ENCODE measurements around the gene AGPAT1.
"Not testable (repeated sequence)": the region's sequence is repeated elsewhere in the genome, so short reads cannot be mapped to it uniquely, and the experiment has no call there.

AGPAT1 gene

DNA sequence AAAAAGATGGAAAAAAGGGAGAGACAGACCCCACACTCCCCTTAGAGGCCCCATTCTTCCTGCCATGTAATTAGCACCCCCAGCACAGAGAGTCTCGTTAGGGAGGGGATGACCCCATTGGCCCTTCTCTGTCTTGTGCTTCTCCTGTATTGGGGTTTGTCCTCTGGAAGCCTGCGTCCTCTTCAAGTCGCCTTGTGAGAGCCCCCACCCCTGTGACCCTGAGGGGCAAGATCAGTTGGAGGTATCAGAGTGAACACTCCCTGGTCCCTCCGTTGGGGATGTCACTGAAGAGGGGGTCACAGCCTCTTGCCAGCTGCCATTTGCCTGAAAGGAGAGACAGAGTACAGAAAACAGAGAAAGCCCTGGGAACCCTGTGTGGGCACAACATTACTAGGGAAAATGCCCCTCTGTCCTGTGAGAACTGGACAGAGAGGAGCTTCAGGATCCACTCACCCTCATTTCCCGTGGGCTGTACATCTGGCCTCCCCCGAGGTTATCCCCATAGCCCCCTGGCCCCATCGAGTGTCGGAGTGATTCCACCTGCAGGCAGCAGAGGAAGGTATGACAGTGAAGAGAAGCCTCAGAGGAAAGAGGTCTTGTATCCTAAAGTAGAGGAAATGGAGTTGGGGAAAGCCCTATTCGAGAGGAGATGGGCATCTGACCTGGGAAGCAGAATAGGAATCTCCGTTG, 10.4 kb upstream of the AGPAT1 start:
- DNase-seq (ENCODE audit: low spot score), result not testable (repeated sequence)

DNA sequence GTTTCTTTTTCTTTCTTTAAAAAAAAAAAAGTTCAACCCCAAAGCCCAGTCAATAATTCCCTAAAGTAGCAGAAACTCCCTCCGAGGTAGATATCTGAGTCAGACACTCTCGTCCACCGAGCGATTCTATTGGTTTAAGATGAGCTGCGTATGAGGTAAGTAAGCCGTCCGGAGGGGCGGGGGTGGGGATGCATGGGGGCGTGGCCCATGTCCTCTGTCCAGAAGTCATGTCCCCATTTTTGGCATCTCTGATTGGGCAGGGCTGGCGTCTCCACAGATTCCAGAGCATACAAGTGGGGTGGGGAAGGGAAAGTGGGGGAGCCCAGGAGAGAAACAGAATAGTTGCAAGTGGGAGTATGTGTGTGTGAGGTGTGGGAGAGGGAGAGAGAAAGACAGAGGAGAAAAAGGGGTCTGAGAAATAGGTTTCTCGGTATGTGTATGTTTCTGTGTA, 9.8 kb upstream of the AGPAT1 start:
- peak; percentile 60 for DNase-seq (ENCODE audit: low spot score)

DNA sequence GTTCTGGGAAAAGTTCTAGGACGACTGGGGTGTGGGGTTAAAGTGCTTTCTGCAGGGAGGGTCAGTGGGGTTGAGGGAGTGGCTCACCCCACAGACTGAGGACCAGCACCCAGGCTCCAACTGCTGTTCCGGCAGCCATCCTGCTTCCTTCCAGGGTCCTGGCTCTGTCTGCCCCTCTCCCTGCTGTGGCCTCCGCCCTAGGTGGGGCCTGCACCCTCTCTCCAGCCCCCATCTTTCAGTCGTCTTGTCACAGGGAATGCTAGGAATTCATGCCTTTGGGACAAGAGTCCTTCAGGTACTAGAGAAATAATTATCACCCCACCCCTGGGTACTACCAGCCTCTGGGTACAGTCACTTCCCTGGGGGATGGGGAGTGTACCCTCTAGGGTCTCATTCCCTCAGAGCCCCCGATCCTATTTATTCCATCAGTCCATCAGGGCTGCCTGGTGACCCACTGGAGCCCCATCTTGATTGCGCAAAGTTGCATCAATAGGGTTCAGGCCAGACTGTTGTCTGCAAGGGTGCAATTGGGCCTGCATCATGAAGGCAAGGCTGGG, 8.3 kb upstream of the AGPAT1 start, which contains the start of gene AGER:
TSS of gene AGER (minus strand) at position 170 of the 557 bp plus-strand sequence. CDS start at position 139, 31 bp downstream.
- no peak for DNase-seq (ENCODE audit: low spot score)

DNA sequence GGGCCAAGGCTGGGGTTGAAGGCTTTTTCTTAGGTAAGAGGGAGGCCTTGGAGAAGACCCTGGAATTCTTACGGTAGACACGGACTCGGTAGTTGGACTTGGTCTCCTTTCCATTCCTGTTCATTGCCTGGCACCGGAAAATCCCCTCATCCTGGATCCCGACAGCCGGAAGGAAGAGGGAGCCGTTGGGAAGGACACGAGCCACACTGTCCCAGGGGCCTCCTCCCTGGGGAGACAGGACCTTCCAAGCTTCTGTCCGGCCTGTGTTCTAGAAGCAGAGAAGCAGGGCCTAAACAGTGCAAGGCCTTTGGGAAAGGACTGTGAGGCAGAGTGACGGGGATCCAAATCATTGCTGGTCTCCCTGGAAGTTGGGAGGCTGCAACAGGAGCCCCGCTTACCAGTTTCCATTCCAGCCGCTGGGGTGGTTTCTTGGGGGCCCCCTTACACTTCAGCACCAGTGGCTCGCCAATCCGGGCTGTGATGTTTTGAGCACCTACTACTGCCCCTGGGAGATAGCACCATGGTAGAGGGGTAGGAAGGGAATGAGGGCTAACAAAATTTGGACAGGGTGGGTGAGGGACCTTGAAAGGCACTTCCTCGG, 7.7 kb upstream of the AGPAT1 start:
- DNase-seq (ENCODE audit: low spot score), result no peak

DNA sequence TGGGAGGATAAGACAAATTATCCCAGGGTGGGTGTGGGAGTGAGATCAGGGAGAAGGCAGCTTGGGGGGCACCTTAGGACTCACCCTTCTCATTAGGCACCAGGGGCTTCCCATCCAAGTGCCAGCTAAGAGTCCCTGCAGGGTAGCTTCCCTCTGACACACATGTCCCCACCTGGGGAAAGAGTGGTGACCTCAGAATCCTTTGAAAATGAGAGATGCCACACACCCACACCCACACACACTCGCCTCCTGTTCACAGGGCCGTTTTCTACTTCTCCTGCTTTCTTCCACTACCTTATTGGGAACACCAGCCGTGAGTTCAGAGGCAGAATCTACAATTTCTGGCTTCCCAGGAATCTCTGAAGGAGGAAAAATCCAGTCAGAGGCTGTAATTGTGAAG, 7.1 kb upstream of the AGPAT1 start:
- DNase-seq (ENCODE audit: low spot score), result no peak

DNA sequence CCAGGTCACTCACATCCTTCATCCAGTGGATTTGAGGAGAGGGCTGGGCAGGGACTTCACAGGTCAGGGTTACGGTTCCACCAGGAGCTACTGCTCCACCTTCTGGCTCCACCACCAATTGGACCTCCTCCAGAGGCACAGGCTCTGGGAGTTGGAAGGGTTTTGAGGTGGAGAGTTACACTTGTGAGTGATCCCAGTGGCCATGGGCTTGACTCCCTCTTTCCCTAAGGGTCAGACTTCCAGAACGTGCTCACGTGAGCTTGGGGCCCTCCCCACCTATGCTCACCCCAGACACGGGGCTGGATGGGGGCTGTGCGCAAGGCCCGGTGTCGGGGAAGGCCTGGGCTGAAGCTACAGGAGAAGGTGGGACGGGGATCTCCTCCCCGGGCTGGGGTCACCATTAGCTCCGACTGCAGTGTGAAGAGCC, 6.7 kb upstream of the AGPAT1 start:
- no peak for DNase-seq (ENCODE audit: low spot score)

DNA sequence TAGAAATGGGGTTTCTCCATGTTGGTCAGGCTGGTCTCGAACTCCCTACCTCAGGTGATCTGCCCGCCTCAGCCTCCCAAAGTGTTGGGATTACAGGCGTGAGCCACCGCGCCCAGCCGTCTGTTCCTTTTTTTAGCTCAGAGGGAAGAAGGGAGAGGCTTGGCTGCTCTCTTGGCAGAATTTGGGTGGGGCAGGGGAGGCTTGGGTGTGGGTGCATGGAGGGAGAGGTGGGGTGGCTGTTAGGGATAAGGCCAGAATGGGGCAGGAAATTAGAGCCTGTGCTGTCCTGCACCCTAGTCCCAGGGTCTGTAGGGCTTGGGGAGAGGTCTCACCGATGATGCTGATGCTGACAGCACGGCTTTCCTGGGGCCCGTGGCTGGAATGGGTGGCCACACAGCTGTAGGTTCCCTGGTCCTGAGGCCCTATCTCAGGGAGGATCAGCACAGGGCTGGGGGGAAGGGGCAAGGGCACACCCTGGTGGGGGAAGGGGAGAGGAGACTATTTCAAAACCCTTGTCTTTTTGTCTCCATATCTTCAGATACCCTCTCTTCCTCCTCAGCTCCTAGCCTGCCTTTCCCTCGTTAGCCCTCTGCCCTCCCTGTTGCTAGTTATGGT, 6.1 kb upstream of the AGPAT1 start:
- no peak for DNase-seq (ENCODE audit: low spot score)

DNA sequence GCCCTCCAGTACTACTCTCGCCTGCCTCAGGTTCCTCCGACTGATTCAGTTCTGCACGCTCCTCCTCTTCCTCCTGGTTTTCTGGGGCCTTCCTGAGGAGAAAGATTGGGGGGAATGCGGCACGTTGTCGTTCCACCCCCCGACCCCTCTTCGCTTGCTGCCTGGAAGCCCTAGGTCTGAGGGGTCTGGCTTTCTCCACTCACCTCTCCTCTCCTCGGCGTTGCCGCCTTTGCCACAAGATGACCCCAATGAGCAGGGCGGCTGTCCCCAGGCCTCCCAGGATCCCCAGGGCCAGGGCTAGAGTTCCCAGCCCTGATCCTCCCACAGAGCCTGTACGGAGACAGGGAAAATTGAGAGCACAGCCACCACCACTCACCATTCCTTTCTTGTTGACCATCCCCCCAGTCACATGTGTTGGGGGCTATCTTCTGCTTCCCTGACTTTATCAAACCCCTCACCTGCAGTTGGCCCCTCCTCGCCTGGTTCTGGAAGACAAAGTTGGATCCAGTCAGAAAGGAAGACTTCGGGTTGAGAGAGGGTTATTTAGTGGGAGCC, 5.3 kb upstream of the AGPAT1 start:
- DNase-seq (ENCODE audit: low spot score), result no peak

DNA sequence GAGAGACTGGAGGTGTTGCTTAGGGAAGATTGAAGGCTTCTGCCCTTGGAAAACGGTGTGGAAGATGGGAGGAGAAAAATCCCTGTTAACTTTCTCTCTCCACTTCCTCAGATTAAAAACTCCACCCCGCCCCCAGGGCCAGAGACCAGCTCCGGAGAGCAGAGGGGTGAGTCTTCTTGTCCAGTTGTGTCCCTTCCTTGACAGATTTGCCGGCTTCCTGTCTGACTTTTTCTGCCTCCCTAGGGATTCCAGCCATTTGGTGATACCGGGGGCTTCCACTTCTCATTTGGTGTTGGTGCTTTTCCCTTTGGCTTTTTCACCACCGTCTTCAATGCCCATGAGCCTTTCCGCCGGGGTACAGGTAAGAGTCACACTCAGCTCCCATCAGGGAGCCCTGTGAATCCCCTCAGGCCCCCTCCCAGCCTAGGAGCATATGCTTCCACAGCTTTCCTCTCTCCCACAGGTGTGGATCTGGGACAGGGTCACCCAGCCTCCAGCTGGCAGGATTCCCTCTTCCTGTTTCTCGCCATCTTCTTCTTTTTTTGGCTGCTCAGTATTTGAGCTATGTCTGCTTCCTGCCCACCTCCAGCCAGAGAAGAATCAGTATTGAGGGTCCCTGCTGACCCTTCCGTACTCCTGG, 4.0 kb upstream of the AGPAT1 start:
- no peak for DNase-seq (ENCODE audit: low spot score)

DNA sequence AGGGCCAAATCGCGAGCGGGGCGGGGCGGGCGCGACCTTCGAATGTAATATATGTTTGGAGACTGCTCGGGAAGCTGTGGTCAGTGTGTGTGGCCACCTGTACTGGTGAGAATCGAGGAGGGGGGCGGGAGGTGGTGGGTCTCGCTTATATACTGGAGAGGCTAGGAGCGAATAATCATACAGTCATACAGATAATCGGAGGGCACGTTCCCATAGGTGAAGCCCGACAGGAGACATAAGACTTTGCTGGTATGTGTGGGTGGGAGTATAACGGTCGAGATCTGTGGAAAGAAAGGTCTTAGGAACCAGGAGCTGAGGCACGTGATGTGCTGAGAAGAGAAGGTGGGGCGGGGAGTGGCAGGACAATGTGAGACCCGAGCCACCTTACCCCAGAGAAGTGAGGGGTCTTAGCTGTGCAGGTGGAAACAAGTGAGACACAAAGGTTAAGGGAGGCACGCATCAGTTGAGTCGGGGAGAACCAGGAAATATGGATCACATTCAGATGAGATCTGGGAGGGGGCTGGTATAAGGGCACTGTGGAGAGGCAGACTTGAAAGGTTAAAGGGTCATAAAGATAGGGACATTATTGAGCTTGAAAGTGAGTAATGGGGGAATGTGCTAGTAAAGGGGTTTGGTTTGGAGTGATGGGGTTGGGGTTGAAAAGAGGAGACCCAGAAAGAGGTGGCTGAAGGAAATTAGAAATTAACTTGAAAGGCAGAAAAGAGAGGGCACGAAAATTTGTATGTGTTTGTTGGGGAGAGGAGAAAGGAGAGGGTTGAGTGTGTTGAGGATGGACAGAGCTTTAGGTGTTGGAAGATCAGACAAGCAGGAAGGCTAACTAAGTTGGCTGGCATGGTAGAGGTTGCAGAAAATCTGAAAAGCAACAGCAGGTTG, 2.9 kb upstream of the AGPAT1 start:
- no peak for DNase-seq (ENCODE audit: low spot score)

DNA sequence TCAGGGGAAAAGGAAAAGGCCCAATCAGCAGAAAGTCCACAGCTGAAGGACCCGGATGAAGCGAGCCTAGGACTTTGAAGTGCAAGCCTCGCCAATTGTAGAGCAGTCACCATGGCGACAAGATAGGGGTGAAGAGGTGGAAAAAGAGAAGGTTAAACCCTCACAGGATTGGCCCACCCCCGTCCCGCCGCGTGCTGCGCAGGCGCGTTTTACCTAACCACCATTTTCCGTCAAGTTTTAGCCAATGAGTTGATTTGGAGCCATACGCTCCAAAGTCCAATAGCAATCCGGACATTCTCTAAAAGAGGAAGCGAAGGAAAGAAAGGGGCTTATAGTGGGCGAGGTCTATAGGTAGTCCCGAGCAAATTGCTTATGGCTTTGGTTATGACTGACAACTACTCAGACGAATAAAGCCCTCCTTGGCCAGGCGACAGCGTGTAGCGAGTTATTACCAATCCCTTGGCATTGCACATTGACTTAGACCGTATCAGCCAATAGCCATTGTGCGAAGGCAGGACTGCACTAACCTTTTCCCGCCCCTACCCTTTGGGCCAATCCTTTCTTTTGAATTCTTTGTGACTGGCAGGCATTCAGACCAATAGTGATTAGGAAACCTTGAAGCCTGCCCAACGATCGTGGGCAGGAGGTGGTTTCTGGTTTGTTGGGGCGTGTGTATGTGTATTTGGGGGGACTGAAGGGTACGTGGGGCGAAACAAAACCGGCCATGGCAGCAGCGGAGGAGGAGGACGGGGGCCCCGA, 2.1 kb upstream of the AGPAT1 start, which contains the start of gene RNF5:
TSS of gene RNF5 (plus strand) at position 618 of the 759 bp plus-strand sequence. CDS start at position 725, 107 bp downstream.
- peak; percentile 90 for DNase-seq (ENCODE audit: low spot score)

DNA sequence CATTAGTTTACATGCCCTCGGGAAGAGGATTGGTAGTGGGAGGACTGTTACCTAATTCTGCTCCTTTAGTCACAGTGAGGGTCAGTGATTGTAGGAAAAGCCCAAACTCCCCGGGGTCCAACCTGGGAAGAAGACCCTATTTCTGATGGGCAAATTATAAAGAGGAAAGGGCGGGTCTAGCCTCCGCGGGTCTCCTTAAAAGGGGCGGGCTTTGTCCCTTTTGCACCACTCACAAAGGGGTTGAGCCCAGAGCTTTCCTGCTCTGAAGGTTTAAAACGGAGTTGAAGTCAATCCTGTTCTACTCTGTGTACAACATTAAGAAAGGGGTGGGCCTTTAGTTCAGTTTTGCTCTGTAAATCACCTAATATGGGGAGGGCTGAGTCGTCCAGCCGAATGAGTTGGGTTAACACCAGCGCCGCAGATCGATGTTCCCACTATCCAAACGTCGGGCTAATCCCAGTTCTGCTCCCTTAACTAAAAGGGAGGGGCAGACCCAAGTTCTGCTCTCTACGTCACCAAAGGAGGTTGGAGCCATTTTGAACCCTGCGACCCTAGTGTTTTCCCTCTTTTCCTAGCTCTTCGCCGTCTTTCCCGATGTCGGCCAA, 1.4 kb upstream of the AGPAT1 start:
- DNase-seq (ENCODE audit: low spot score), result no peak

DNA sequence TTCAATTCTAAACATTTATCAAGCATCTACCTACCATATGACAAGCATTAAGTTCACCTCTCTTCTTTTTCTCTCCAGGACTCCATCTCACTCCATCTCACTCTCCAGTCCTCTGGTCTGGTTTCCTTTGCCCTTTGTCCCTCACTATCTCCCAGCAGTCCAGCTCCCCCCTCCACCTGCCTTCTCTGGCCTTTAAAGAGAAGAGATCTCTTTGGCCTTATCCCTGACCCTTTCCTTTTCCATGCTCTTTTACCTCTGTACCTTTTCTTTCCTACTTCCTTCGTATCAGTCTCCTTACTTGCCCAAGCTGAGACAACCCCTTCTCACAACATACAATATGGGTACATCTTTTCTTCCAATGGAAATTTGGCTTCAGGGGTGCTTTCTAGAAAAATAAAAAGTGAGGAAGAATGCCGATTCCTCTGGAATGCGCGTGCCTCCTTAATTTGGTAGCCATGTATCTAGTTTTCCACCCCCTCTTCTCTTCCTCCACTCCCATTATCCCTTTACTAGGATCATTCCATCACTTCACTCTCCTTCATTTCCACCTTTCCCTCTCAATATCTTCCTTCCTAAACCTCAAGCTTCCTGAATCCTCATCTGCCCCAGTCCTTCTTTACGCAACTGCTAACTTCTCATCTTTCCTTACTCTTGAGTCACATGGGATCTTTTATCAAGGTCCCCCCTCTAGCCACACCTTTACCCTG, 745 bp upstream of the AGPAT1 start:
- DNase-seq (ENCODE audit: low spot score), result no peak

DNA sequence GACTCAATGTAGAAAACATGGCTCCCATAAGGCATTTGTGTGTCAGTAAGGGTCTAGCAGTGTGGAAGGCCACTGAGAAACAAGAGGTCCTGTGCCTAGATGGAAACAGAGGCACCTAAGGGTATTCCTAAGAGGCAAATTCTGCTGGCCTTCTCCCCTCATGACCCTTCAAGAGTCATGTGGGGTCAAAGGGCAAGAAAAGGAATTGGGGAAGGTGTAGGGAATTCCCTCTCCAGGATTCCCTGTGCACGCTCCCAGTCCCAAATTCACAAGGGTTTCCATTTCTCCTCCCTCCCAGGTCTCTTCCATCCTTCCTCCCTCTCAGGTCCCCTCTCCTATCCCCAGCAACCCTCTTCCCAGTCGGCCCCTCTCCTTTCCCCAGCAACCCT, 568 bp downstream of the AGPAT1 start:
- DNase-seq (ENCODE audit: low spot score), result no peak

DNA sequence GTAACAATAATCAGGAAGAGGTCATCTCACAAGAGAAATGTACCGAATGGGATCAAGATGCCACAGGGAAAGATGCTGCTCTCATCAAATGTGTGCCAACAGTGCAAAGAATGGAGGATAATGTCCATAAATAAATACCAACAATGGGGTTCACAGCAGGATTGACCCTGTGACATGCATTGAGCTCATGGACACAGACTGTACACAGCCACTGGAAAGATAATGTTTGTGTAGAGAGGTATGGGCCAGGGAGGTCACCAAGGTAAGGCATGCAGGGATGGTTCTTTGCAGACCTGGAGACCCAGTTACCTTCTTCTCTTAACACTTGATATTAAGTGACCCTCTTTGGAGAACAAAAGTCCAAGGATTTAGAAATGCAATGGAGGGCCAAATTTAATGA, 1.5 kb downstream of the AGPAT1 start:
- DNase-seq (ENCODE audit: low spot score), result no peak

DNA sequence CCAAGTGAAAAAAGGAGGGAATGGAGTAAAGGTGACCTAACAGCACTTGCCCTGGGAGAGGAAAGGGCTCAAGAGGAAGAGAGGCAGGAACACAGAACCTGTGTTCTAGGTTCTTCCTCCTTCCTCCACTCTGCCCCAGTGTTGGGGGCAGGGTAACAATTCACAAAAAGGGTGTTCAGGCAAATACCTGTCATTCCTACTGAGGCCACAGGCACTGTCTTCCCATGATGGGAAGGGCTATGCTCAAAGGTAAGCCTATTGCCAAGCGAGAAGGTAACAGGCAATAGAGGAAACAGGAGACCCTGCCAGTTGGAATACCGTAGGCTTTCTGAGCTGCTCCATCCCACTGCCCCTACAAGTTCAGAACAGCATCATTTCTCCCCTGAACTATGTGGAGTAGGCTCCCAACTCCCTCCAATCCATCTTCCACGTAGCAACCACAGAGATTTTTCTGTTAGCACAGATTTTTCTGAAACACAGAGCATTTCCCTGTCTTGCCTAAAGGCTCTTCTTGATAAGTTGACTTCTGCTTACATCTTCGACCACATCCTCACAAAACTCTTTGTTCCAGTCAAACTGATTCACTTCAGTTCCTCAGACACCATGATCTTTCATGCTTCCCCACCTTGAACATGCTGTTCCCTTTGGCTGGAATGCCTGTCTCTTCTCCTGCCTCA, 2.7 kb downstream of the AGPAT1 start:
- DNase-seq (ENCODE audit: low spot score), result no peak

DNA sequence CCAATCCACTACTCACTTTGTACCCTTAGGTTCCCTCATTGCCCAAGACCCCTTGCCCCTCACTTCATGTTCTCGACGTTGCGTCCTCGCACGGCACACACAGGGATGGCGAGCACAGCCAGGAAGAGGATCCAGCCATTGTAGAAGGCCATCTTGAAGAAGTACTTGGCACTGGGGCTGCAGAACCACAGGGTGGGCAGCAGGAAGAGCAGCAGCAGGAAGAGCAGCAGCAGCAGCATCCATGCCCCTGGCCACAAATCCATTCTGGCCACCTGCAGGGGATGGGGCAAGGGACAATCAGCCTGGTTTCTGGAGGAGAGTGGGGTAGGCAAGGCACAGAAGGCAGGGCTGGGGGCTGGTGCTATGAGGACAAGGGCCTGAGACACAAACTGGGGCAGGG, 4.7 kb downstream of the AGPAT1 start:
- no peak for DNase-seq (ENCODE audit: low spot score)

DNA sequence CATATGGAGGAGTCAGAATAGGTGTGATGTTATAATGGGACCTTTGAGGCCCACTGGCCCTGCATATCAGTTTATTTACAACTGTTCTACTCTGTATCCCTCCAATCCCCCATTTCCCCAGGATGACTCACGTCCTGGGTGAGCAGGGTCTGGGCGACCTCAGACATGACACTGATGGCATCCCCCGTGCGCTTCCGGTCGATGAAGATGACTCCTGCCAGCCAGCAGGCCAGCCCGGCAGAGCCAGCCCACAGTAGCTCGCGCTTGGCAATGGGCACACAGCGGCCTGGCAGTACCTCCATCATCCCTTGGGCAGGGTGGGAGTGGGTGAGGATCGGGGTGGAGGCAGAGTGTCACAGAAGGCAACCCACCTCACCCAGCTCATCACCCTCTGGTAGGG, 5.6 kb downstream of the AGPAT1 start:
- DNase-seq (ENCODE audit: low spot score), result no peak

All from iPS-NIHi11 (cell line).